Activated naive CD8-positive, alpha-beta T cell (primary cell): ENCODE measurements around the gene PLEKHG3.

Experiments
- H3K27ac Mint-ChIP-seq: one replicate; pipeline ENCODE4 v1.8.0; 2021; ENCODE audit warnings: mixed read lengths
- H3K27me3 Mint-ChIP-seq: one replicate; pipeline ENCODE4 v1.8.0; 2021; ENCODE audit warnings: mixed read lengths
- H3K36me3 Mint-ChIP-seq: one replicate; pipeline ENCODE4 v1.8.0; 2021; ENCODE audit warnings: mixed read lengths
- H3K4me1 Mint-ChIP-seq: one replicate; pipeline ENCODE4 v1.8.0; 2021; ENCODE audit warnings: low read depth, mixed read lengths
- H3K4me3 Mint-ChIP-seq: one replicate; pipeline ENCODE4 v1.8.0; 2021; ENCODE audit warnings: mild to moderate bottlenecking, mixed read lengths
- H3K9me3 Mint-ChIP-seq: one replicate; pipeline ENCODE4 v1.8.0; 2021; ENCODE audit warnings: low read depth, mixed read lengths

Gene PLEKHG3

DNA sequence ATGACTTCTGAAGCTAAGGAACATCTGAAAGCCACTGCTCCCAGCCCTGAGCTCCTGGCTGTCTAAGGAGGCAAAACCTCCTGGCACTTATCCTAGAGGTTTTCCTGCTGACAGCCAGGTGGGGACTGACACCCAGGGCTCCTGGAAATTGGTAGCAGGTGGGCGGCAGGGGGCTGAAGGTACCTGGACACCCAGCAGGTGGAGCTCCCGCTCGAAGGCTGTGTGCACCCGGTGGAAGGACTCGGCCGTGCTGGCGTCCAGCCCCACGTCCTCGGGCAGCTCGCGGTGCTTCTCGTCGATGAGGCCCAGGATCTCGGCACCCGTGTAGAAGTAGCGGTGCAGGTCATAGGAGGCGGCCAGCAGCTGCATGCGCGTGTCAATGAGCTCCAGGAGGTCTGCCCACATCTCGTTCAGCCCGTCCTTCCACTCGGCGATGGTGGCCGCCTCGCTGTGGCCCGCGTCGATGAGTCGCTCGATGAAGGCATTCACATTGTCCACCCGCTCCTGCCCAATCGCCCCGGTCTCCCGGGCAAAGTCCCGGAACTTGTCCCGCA lies 68.2 kb downstream of the PLEKHG3 start:
- Mint-ChIP-seq H3K4me3 (no peak overlapping the region), H3K27me3 (no peaks in the 10 kb centered on the region), H3K4me1 (peaks cover 10% of the 10 kb centered on the region), H3K27ac (no peak overlapping the region), H3K36me3 (no peaks in the 10 kb centered on the region), H3K9me3 (no peaks in the 10 kb centered on the region)

DNA sequence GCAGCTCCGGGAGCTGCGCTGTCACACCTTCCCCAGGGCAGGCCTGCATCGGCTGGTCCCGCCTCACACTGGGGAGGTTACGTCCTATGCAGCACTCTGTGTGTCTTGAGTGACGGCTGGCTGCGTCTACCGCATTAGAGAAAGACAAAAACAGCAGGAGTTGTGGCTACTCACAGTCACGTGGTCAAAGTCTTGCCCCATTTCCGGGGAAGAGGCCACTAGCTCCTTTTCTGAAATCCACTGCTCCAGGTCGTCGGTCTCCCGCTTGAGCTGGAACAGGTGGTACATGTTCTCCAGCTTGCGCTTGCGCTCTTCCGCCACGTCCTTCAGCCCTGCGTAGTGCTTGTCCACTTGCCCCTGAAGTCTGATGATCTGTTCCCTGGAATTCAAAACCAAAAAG lies 68.8 kb downstream of the PLEKHG3 start:
- peaks cover 10% of the 10 kb centered on the region for H3K4me1 Mint-ChIP-seq
- H3K4me3 Mint-ChIP-seq: no peak overlapping the region
- H3K27me3 Mint-ChIP-seq: no peaks in the 10 kb centered on the region
- H3K9me3 Mint-ChIP-seq: no peaks in the 10 kb centered on the region
- no peak overlapping the region for H3K27ac Mint-ChIP-seq
- H3K36me3 Mint-ChIP-seq: no peaks in the 10 kb centered on the region

DNA sequence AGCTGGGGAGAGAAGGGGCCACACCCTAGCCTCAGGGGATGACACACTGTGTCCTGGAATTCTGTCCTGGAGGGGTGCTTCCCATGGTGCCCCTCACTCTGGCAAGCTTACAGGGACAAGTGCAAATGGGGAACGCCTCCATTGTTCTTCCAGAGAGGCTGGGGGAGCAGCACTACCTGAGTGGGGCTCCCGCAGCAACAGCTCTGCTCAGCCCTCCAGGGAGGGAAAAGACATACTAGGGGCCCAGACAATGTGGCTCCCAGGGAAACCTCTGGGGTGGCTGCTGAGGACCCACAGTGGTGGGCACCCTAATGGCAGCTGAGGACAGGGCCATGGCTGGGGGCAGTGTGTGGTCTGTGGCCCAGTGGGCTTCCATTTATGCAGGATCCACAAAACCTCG lies 69.4 kb downstream of the PLEKHG3 start:
- Mint-ChIP-seq H3K27ac (no peak overlapping the region), H3K4me3 (no peak overlapping the region), H3K27me3 (no peaks in the 10 kb centered on the region), H3K36me3 (no peaks in the 10 kb centered on the region), H3K9me3 (no peaks in the 10 kb centered on the region), H3K4me1 (peaks cover 10% of the 10 kb centered on the region)

DNA sequence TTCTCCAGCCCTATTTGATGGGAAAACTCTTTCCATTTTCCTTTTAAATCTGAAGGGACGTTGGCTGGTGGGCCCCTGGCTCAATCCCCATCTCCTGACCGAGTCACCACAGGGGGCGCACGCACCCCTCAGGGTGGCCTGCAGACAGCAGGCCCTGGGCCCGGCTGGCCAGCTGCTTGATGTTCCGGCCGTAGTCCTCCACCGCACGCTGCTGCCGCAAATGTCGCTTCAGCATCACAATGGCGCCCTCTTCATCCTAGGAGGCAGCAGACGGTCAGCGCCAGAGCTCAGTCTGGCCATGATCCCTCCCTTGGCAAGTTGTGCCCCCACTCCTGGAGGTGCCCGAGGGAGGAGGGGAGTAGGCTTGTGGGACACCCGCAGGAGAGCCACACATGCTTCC lies 70.0 kb downstream of the PLEKHG3 start:
- Mint-ChIP-seq H3K36me3 (no peaks in the 10 kb centered on the region), H3K27ac (no peak overlapping the region), H3K9me3 (no peaks in the 10 kb centered on the region), H3K4me1 (peaks cover 10% of the 10 kb centered on the region), H3K27me3 (no peaks in the 10 kb centered on the region), H3K4me3 (no peak overlapping the region)

DNA sequence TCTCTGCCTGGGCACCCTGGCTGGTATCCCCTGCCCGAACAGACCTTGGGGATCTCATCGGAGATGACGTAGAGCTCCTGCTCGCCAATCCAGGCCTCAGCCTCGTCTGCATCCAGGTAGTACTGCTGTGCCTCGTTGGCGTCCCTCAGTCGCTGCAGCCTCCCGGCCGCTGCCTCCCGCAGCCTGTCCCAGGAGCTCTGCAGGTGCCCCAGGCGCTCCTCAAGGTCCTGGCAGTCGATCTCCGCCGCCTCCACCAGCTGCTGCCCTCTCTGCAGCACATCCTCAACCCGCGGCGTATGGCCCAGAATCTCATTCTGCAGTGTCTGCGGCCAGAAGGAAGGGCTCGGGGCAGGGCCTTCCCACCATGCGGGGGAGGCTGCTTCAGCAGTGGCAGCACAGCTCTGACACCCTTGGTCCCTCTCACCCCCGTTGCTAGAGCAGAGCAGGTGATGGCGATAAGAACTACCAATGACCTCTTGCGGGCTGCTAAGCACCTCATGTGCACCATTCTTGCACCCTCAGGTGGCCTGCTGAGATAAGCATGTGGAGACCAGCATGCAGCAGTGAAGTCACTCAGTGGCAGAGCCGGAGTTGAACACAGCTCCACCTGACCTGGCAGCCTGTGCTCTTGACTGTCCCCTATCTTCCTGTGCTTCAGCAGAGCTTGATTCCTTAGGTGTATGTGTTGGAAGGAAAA lies 71.0 kb downstream of the PLEKHG3 start:
- no peak overlapping the region for H3K27ac Mint-ChIP-seq
- H3K9me3 Mint-ChIP-seq: no peaks in the 10 kb centered on the region
- H3K36me3 Mint-ChIP-seq: no peaks in the 10 kb centered on the region
- no peaks in the 10 kb centered on the region for H3K27me3 Mint-ChIP-seq
- peaks cover 10% of the 10 kb centered on the region for H3K4me1 Mint-ChIP-seq
- no peak overlapping the region for H3K4me3 Mint-ChIP-seq

DNA sequence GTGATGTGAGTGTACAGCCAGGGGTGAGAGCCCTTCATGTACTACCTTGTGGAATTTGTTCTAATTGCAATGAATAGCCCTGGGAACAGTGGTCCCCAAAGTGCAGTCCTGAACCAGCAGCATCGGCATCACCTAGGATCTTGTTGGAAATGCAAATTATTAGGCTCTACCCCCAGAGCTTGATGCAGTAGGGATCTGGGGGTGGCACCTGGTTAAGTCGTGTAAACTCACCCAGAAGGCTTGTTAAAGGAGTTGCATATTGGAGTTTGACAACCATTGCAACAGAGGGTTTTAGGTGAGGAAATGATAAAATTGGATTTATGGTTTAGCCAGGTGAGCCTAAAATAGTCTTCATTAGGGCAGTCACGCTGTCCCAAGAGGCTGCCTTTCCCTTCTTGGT lies 73.2 kb downstream of the PLEKHG3 start:
- Mint-ChIP-seq H3K4me3 (no peak overlapping the region), H3K27ac (no peak overlapping the region)

DNA sequence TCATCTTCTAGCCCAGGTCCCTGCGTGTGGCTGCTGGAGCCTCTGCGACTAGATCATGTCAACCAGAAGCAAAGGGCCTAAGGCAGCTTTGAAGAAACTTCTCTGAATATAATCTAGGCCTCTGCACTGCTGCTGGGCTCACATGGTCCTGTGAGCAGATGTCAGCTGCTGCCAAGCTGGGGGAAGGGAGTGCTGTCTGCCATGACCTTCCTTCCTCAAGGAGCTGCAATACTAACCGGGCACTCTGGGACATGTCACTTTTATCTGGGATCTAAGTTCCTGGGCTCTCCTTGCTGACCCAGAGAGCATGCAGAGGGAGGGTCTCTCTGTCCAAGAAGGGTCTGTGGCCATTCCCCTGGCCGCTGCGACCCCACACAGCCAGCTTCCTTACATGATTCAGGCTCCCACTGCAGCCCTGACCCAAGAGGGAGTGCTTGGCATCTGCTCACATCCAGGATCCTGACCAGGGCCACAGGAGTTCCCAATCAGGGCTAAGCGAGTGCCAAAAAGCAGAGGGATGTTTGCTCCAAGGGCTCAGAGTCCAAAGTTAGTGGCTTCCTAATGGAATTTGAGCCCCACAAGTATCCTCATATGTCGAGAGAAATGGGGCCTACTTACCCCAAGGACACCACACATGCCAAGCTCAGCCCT lies 74.0 kb downstream of the PLEKHG3 start:
- Mint-ChIP-seq H3K27me3 (no peaks in the 10 kb centered on the region), H3K9me3 (no peaks in the 10 kb centered on the region), H3K36me3 (no peaks in the 10 kb centered on the region), H3K27ac (no peak overlapping the region), H3K4me1 (no peaks in the 10 kb centered on the region), H3K4me3 (no peak overlapping the region)

More for the DNA sequence above, 73.2 kb downstream of the PLEKHG3 start:
- Mint-ChIP-seq H3K9me3 (no peaks in the 10 kb centered on the region), H3K36me3 (no peaks in the 10 kb centered on the region), H3K27me3 (no peaks in the 10 kb centered on the region), H3K4me1 (no peaks in the 10 kb centered on the region)

DNA sequence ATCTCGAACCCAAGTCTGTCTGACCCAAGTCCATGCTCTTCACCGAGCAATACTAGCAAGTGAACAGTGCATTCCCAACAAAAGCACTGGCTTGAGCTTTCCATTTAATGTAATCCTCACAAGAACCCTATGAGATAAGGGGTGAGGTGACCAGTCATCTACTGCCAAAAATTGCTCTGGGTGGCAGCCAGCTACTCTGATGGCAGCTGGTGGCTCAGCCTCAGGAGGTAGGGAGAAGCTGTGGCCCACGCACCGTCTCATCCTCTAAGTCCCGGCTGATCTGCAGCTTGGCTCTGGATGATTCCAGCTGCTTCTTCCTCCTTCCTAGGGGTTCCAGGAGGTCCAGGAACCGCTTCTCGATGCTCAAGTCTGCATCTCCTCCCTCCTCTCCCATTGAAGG lies 75.2 kb downstream of the PLEKHG3 start:
- Mint-ChIP-seq H3K27ac (no peak overlapping the region), H3K4me1 (no peaks in the 10 kb centered on the region), H3K36me3 (no peaks in the 10 kb centered on the region), H3K27me3 (no peaks in the 10 kb centered on the region), H3K9me3 (no peaks in the 10 kb centered on the region), H3K4me3 (no peak overlapping the region)

DNA sequence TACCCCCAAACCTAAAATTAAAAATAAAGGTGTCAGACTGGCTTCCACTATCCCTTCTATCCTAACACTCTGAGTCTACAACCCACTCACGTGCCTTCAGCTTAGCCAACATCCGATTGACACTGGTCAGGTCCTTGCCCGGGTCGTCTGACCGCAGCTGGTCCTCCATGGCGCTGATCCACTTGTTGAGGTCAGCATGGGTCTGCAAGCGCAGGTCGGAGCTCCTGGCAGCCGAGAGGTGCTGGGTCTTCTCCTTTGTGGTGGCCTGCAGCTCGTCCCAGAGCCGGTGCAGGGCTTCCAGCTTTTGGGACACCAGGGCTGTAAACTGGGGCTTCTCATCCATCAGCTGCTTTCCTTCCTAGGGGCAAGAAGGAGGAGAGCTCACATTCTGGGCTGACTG lies 78.0 kb downstream of the PLEKHG3 start:
- H3K27me3 Mint-ChIP-seq: no peaks in the 10 kb centered on the region
- H3K27ac Mint-ChIP-seq: no peak overlapping the region
- H3K36me3 Mint-ChIP-seq: no peaks in the 10 kb centered on the region
- no peaks in the 10 kb centered on the region for H3K4me1 Mint-ChIP-seq
- no peak overlapping the region for H3K4me3 Mint-ChIP-seq
- H3K9me3 Mint-ChIP-seq: no peaks in the 10 kb centered on the region

DNA sequence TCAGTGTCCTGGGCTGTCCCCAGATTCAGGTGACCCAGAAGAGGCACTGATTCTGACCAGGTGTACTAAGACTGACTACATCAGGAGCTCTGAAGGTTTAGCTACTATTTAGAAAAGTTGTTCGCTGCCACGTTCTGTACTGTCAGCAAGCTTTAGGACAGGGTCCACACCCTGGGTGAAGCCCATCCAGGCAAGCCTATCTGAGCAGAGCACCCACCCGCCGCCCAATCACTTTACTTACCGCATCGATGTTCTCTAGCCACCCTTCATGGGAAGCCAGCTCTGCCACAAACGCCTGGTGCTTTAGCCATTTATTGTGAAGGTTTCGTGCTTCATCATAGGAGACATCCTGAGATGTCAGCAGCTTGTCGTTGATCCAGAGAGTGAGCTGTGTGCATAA lies 79.8 kb downstream of the PLEKHG3 start:
- H3K9me3 Mint-ChIP-seq: no peaks in the 10 kb centered on the region
- no peaks in the 10 kb centered on the region for H3K27me3 Mint-ChIP-seq
- no peaks in the 10 kb centered on the region for H3K4me1 Mint-ChIP-seq
- no peaks in the 10 kb centered on the region for H3K36me3 Mint-ChIP-seq
- H3K27ac Mint-ChIP-seq: no peak overlapping the region
- no peak overlapping the region for H3K4me3 Mint-ChIP-seq

DNA sequence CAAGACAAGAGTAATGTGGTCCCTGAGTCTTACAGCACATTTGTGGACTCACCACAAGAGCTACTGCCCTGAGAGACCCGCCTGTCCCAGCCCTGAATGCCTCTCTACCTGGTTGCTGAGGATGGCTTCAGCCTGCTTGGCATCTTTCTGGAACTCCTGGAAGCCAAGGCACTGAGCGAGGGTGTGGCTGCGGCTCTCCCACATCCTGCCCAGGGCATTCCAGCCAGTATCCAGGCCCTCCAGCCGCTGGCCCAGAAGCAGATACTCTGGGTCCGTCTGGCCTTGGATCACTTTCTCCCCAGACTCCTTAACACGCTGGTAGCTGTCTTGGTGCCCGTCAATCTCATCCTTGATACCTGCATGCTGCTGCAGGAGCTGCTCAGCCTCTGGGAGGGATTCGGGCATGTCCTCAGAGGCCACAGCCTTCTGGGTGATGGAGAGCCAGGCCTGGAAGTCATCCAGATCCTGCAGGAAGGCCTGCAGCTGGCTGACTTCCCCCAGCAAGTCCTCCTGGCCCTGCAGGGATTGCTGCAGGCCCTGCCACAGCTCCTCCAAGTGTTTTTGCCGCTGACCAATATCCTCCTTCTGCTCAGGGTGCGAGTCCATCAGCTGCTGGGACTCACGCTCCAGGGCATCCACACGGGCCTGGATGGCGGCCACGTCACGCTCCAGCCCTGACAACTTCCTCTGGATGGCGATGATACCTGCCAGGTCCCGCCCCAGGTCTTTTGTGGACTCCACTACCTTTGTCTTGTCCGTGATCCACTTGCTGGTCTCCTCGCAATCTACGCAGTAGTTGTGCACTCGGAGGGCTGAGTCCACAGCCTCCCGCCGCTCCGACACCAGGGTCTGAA lies 82.3 kb downstream of the PLEKHG3 start:
- Mint-ChIP-seq H3K27me3 (no peaks in the 10 kb centered on the region), H3K9me3 (no peaks in the 10 kb centered on the region), H3K4me1 (no peaks in the 10 kb centered on the region), H3K36me3 (no peaks in the 10 kb centered on the region), H3K27ac (no peak overlapping the region), H3K4me3 (no peak overlapping the region)

DNA sequence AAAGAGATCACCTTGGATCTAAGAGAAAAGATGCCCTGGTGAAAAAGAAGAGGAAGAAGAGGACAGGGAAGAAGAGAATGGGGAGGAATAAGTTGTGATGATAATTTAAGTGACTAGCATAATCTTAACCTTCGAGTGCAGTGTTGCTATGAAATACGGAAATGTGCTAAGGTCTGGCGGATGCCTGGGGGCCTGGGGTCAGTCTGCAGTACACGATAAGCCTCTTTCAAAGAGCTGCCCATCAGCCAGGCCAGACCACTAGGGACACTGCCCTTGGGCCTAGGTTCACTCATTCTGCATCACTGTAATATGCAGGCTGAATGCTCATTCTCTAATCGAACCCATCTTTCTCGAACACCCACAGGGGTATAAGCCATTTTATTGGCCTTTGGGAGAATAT lies 83.4 kb downstream of the PLEKHG3 start:
- H3K27ac Mint-ChIP-seq: no peak overlapping the region
- H3K27me3 Mint-ChIP-seq: no peaks in the 10 kb centered on the region
- H3K4me3 Mint-ChIP-seq: no peak overlapping the region
- no peaks in the 10 kb centered on the region for H3K4me1 Mint-ChIP-seq
- no peaks in the 10 kb centered on the region for H3K9me3 Mint-ChIP-seq
- H3K36me3 Mint-ChIP-seq: no peaks in the 10 kb centered on the region

DNA sequence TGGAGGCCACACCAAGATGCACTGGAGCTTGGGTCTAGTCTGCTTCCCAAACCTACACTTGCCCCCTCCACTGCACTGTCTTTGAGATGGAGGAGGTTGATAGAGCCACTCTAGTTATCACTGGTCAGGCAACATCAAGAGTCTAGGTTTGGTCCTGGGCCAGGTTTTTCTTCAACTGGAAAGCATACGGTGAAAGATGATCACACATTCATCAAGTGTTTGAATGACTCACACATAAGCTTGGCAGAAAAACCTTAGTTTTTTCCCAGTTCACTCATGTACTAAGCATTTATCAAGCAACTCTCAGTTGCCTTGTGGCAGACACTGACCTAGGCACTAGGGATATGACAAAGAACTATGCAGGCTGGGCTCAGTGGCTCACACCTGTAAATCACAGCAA lies 84.5 kb downstream of the PLEKHG3 start:
- no peak overlapping the region for H3K4me3 Mint-ChIP-seq
- no peak overlapping the region for H3K27ac Mint-ChIP-seq
- no peaks in the 10 kb centered on the region for H3K9me3 Mint-ChIP-seq
- no peaks in the 10 kb centered on the region for H3K27me3 Mint-ChIP-seq
- no peaks in the 10 kb centered on the region for H3K4me1 Mint-ChIP-seq
- H3K36me3 Mint-ChIP-seq: no peaks in the 10 kb centered on the region

DNA sequence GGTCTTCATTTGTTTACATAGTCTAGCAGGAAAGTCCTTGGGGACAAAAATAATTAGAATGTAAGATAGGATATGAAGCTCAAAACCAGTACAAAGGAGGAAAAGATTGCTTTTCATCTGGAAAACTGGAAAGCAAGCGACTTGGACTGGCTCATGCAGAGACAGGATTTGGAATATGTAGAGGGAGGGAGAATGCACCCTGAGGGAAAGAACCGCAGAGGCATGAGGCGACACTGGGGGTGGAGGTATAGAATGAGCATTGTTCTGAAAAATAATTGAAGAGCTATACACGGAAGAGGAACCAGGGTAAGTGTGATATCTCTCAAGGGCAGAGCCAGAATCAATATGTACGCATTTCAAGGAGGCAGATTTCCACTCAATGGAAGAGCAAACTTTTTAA lies 85.5 kb downstream of the PLEKHG3 start:
- no peaks in the 10 kb centered on the region for H3K36me3 Mint-ChIP-seq
- no peak overlapping the region for H3K4me3 Mint-ChIP-seq
- H3K4me1 Mint-ChIP-seq: no peaks in the 10 kb centered on the region
- H3K27me3 Mint-ChIP-seq: no peaks in the 10 kb centered on the region
- no peaks in the 10 kb centered on the region for H3K9me3 Mint-ChIP-seq
- no peak overlapping the region for H3K27ac Mint-ChIP-seq

DNA sequence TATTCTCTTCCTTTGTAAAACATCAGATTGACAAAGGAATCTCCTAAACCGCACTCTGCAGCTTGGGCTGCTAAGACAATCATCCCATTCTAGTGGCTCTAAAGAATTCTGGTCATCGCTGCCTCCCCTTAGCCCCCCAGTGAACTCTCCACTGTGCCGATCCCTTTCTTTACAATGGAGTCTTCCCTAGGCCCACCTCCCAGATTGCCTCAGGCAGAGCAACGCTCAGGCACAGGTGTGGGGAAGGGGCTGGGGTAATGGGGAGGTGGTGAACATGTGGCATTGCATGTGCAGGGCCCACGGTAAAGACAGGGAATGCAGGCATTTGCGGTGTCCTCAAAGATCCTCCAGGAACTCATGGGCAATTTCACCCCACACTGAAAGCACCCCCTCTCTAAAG lies 86.3 kb downstream of the PLEKHG3 start:
- Mint-ChIP-seq H3K9me3 (no peaks in the 10 kb centered on the region), H3K36me3 (no peaks in the 10 kb centered on the region), H3K4me1 (no peaks in the 10 kb centered on the region), H3K27ac (no peak overlapping the region), H3K27me3 (no peaks in the 10 kb centered on the region), H3K4me3 (no peak overlapping the region)
